ENCODE measurements around the gene NEU1. TPM values are rescaled to one million over a fixed set of nuclear protein-coding genes. Genes with fewer than 3 reads are reported as not detected.

Gene NEU1
- total RNA-seq, 1 donor = 70.8 TPM

GRCh38 chr6:31877651-31878161 lies 15.1 kb upstream of the NEU1 start:
- DNase-seq (ENCODE audit: low read depth) = no peak
- H3K4me3 ChIP-seq (ENCODE audit: low read depth, low read length) = no peak overlapping the region
- no peak for TF ChIP-seq CTCF (IDR thresholded peaks at IDR 0.05; ENCODE audit: insufficient read depth, low read depth, low read length)

- TF ChIP-seq CTCF (IDR thresholded peaks at IDR 0.05; ENCODE audit: insufficient read depth, low read depth, low read length) = no peak
- DNase-seq (ENCODE audit: low read depth) = no peak
- H3K4me3 ChIP-seq (ENCODE audit: low read depth, low read length) = no peak overlapping the region
These were observed 14.6 kb upstream of the NEU1 start for GRCh38 chr6:31877125-31877650.

GRCh38 chr6:31876357-31876756 lies 13.7 kb upstream of the NEU1 start:
- H3K4me3 ChIP-seq (ENCODE audit: low read depth, low read length) = no peak overlapping the region
- TF ChIP-seq CTCF (IDR thresholded peaks at IDR 0.05; ENCODE audit: insufficient read depth, low read depth, low read length) = no peak
- no peak for DNase-seq (ENCODE audit: low read depth)

GRCh38 chr6:31875877-31876276 lies 13.3 kb upstream of the NEU1 start:
- no peak for DNase-seq (ENCODE audit: low read depth)
- H3K4me3 ChIP-seq (ENCODE audit: low read depth, low read length) = no peak overlapping the region
- TF ChIP-seq CTCF (IDR thresholded peaks at IDR 0.05; ENCODE audit: insufficient read depth, low read depth, low read length) = no peak

GRCh38 chr6:31874836-31875572 lies 12.4 kb upstream of the NEU1 start:
- peak; percentile 53 for DNase-seq (ENCODE audit: low read depth)

GRCh38 chr6:31874084-31874670 lies 11.6 kb upstream of the NEU1 start:
- DNase-seq (ENCODE audit: low read depth) = no peak
- no peak for TF ChIP-seq CTCF (IDR thresholded peaks at IDR 0.05; ENCODE audit: insufficient read depth, low read depth, low read length)

More at GRCh38 chr6:31874836-31875572, 12.4 kb upstream of the NEU1 start:
- TF ChIP-seq CTCF (IDR thresholded peaks at IDR 0.05; ENCODE audit: insufficient read depth, low read depth, low read length) = no peak
- H3K4me3 ChIP-seq (ENCODE audit: low read depth, low read length) = no peak overlapping the region

More at GRCh38 chr6:31874084-31874670, 11.6 kb upstream of the NEU1 start:
- H3K4me3 ChIP-seq (ENCODE audit: low read depth, low read length) = no peak overlapping the region
